ENCODE data around the gene NEB. TPM values are rescaled to one million over a fixed set of nuclear protein-coding genes. Genes with fewer than 3 reads are reported as not detected.

The NEB gene
- total and polyA plus RNA-seq, 2 of the 4 experiments (the other 2 are of a cell fraction), result under 0.01 TPM; not detected in 1

- H3K56ac ChIP-seq (ENCODE audit: extremely low read depth, insufficient read depth, low read length), result no peak overlapping the region
- H3K4me1 ChIP-seq (ENCODE audit: control insufficient read depth, insufficient read depth, low read length), result no peaks in the 10 kb centered on the region
- no peak overlapping the region for H3K23ac ChIP-seq (ENCODE audit: low read depth, low read length)
- no peaks in the 10 kb centered on the region for H3K79me1 ChIP-seq (ENCODE audit: low read depth in 1 of 2, low read length in 2 of 2)
- BruUV-seq (replicated peaks), result no TSS peak
- no peak overlapping the region for H2AK9ac ChIP-seq (replicated peaks; ENCODE audit: low read depth, low read length, poor library complexity)
- no peak overlapping the region for H3K18ac ChIP-seq (ENCODE audit: low read depth, low read length)
- H2AFZ ChIP-seq (replicated peaks; ENCODE audit: low read length, poor library complexity), result no peak overlapping the region
- TF ChIP-seq FOS (IDR thresholded peaks at IDR 0.05; ENCODE audit: low read depth, low read length), result no peak
- TF ChIP-seq NFE2L2 (IDR thresholded peaks at IDR 0.05; ENCODE audit: low read depth, low read length), result no peak
- no peak overlapping the region for H3K4me3 ChIP-seq (ENCODE audit: insufficient read depth, low read depth, low read length)
- no peak overlapping the region for H4K91ac ChIP-seq (ENCODE audit: insufficient read depth, low read depth, low read length)
- ATAC-seq (ENCODE audit: low read depth) (no peak), DNase-seq (no peak)
- H2BK120ac ChIP-seq (ENCODE audit: low read depth, low read length), result no peak overlapping the region
- intact Hi-C loops (cut with micrococcal nuclease), result no loop called here
- H4K8ac ChIP-seq (ENCODE audit: low read depth in 2 of 2, low read length in 2 of 2), result no peak overlapping the region
- H3K36me3 ChIP-seq (ENCODE audit: control insufficient read depth, insufficient read depth, low read length), result no peaks in the 10 kb centered on the region
- no peaks in the 10 kb centered on the region for H3K27me3 ChIP-seq (ENCODE audit: control insufficient read depth, insufficient read depth, low read length)
- no peak overlapping the region for H2BK20ac ChIP-seq (ENCODE audit: low read depth, low read length)
- H4K5ac ChIP-seq (ENCODE audit: low read depth, low read length), result no peak overlapping the region
- H3K9ac ChIP-seq (ENCODE audit: low read depth, low read length), result no peak overlapping the region
- no peak overlapping the region for H3K14ac ChIP-seq (replicated peaks; ENCODE audit: low read depth, low read length)
- in situ Hi-C loops (cut with MboI; ENCODE audit: low sequenced_read_pairs), result no loop called here
- CTCF ChIA-PET, result interaction anchor here (0.6 kb wide), 1 partner anchor 1578 kb away, joined by 3 read pairs; no protein-coding TSS in a partner anchor
- H2BK5ac ChIP-seq (ENCODE audit: low read depth, low read length, poor library complexity, severe bottlenecking), result no peak overlapping the region
- H3K27ac ChIP-seq (ENCODE audit: insufficient read depth, low read length), result no peak overlapping the region
- no peak overlapping the region for H2BK15ac ChIP-seq (ENCODE audit: low read depth, low read length)
- H3K4me2 ChIP-seq (ENCODE audit: low read depth, low read length), result no peak overlapping the region
- POLR2A ChIA-PET (ENCODE audit: unreplicated experiment), result no interaction called here
- dilution Hi-C loops (cut with HindIII; ENCODE audit: low sequenced_read_pairs, unreplicated experiment), result no loop called here
- WGBS, 2 experiments (ENCODE audit: extremely low coverage in 2 of 2, insufficient read length in 1 of 2), result no CpG with 5 or more reads among the region's 1 CpG
- H3K4ac ChIP-seq (ENCODE audit: low read depth, low read length), result no peak overlapping the region
- no peak overlapping the region for H2AK5ac ChIP-seq (ENCODE audit: low read depth, low read length)
- H4K20me1 ChIP-seq (ENCODE audit: insufficient read depth, low read length), result no peaks in the 10 kb centered on the region
- no peaks in the 10 kb centered on the region for H3K9me3 ChIP-seq (ENCODE audit: control insufficient read depth, insufficient read depth, low read length)
- H3K9me1 ChIP-seq (ENCODE audit: insufficient read depth, low read length), result no peaks in the 10 kb centered on the region
These were observed 122.9 kb downstream of the NEB start for GRCh38 chr2:151611351-151611750.

All from IMR-90 (cell line).